GM12801 (cell line): Measurements from ENCODE around the gene CXCR2.

Experiments used
- CTCF ChIP-seq: IDR thresholded peaks from one replicate; pipeline ENCODE4 v1.5.1; 2011; ENCODE audit warnings: control low read depth; ENCODE audit not compliant: insufficient read length; ENCODE audit errors: extremely low read depth

Gene CXCR2

GRCh38 chr2:218127929-218128455 is 2.2 kb downstream of the CXCR2 start:
- no peak for TF ChIP-seq CTCF

- TF ChIP-seq CTCF = no peak
Measured at GRCh38 chr2:218128781-218129457, 3.1 kb downstream of the CXCR2 start.

- TF ChIP-seq CTCF = no peak
Measured at GRCh38 chr2:218129458-218130135, 3.8 kb downstream of the CXCR2 start.

GRCh38 chr2:218130377-218130776 is 4.5 kb downstream of the CXCR2 start:
- no peak for TF ChIP-seq CTCF

- no peak for TF ChIP-seq CTCF
Measured at GRCh38 chr2:218130822-218131221, 5.0 kb downstream of the CXCR2 start.

- no peak for TF ChIP-seq CTCF
Measured at GRCh38 chr2:218137514-218137913, 11.7 kb downstream of the CXCR2 start.

GRCh38 chr2:218138047-218138446 is 12.2 kb downstream of the CXCR2 start:
- no peak for TF ChIP-seq CTCF
